B cell (primary cell): ENCODE data around the gene DPP9. TPM values are rescaled to one million over a fixed set of nuclear protein-coding genes. Genes with fewer than 3 reads are reported as not detected.

ENCODE experiments used
- ATAC-seq: fragments of 200-7000 bp; cut with Tn5 transposase; one replicate; pipeline ENCODE4 v1.10.0; 2021; ENCODE audit warnings: low read depth, mild to moderate bottlenecking, moderate number of reproducible peaks, moderate library complexity
- CTCF ChIA-PET: fragments of 350-600 bp; sonication (Branson Sonifier 250); formaldehyde crosslinking; loops from one replicate; lab custom pipeline; 2021; ENCODE audit warnings: antibody characterized with exemption, inconsistent platforms; lab: Charles Lee
- POLR2A ChIA-PET: fragments of 350-600 bp; sonication (Branson Sonifier 250); formaldehyde crosslinking; loops from one replicate; lab custom pipeline; 2021; ENCODE audit warnings: antibody characterized with exemption; lab: Charles Lee
- DNase-seq: peaks from one replicate; pipeline ENCODE4 v3.0.0; 2013
- H2AFZ ChIP-seq: 2 replicates; pipeline ENCODE4 v1.6.1; 2012; ENCODE audit warnings: mild to moderate bottlenecking, low read depth, low read length; ENCODE audit not compliant: insufficient read depth, poor library complexity, severe bottlenecking
- H3K27ac ChIP-seq, 2 donors: 1 replicate in 1 of 2; 2 replicates in 1 of 2; pipeline ENCODE4 v1.5.1; 2012 to 2013; ENCODE audit warnings: low read length in 2 of 2, mild to moderate bottlenecking in 2 of 2, moderate library complexity in 1 of 2
- H3K27me3 ChIP-seq, 4 experiments: fragments of 200-600 bp in 1 of 4; sonication (generic) in 1 of 4; replicated peaks in 1 of 4; 1 replicate in 2 of 4; 2 replicates in 2 of 4; pipeline versions ENCODE4 v1.6.1 to v1.7.0; 2013 to 2016; ENCODE audit warnings: low read length in 3 of 4, mild to moderate bottlenecking in 2 of 4, mixed read lengths in 1 of 4, moderate library complexity in 1 of 4; ENCODE audit not compliant: insufficient read depth in 4 of 4, control insufficient read depth in 3 of 4; ENCODE audit errors: control extremely low read depth in 1 of 4
- H3K36me3 ChIP-seq, 2 experiments: replicated peaks in 1 of 2; 1 replicate in 1 of 2; 2 replicates in 1 of 2; pipeline versions ENCODE4 v1.6.1 to v1.7.1; 2013; ENCODE audit warnings: low read length in 1 of 2; ENCODE audit not compliant: insufficient read depth in 2 of 2, control insufficient read depth in 1 of 2; ENCODE audit errors: control extremely low read depth in 1 of 2, extremely low read depth in 1 of 2
- H3K4me1 ChIP-seq, 2 donors: fragments of 200-600 bp in 1 of 2; sonication (generic) in 1 of 2; 1 replicate in 1 of 2; 2 replicates in 1 of 2; pipeline versions ENCODE4 v1.5.1 to v1.6.1; 2013 to 2017; ENCODE audit warnings: low read length in 2 of 2; ENCODE audit not compliant: control insufficient read depth in 2 of 2, insufficient read depth in 2 of 2
- H3K4me2 ChIP-seq: replicated peaks from 2 replicates; pipeline ENCODE3; 2012; ENCODE audit warnings: mild to moderate bottlenecking, low read depth, low read length; ENCODE audit not compliant: poor library complexity, severe bottlenecking
- H3K4me3 ChIP-seq, 5 experiments: fragments of 200-600 bp in 1 of 5; sonication (generic) in 1 of 5; 1 replicate in 3 of 5; 2 replicates in 2 of 5; pipeline versions ENCODE4 v1.5.1 to v1.7.0; 2011 to 2016; ENCODE audit warnings: low read length in 4 of 5, mild to moderate bottlenecking in 4 of 5, low read depth in 2 of 5, control low read depth in 1 of 5, moderate library complexity in 1 of 5; ENCODE audit not compliant: insufficient read depth in 1 of 5; ENCODE audit errors: control extremely low read depth in 1 of 5, extremely low read depth in 1 of 5
- H3K79me2 ChIP-seq: fragments of 200-600 bp; sonication (generic); one replicate; pipeline ENCODE4 v1.6.0; 2016; ENCODE audit warnings: low read length; ENCODE audit not compliant: control insufficient read depth, insufficient read depth
- H3K9ac ChIP-seq: fragments of 200-600 bp; sonication (generic); 2 replicates; pipeline ENCODE4 v1.6.1; 2017; ENCODE audit warnings: mild to moderate bottlenecking, low read length, moderate library complexity
- H3K9me3 ChIP-seq, 3 donors: one replicate each; pipeline versions ENCODE4 v1.6.1 to v1.7.1; 2013; ENCODE audit warnings: low read length in 2 of 3; ENCODE audit not compliant: control insufficient read depth in 2 of 3, insufficient read depth in 1 of 3; ENCODE audit errors: control extremely low read depth in 1 of 3
- H4K20me1 ChIP-seq: 2 replicates; pipeline ENCODE4 v1.6.0; 2012; ENCODE audit warnings: mild to moderate bottlenecking, low read length; ENCODE audit not compliant: insufficient read depth, control insufficient read depth, poor library complexity, severe bottlenecking
- H3K27ac Mint-ChIP-seq: one replicate; pipeline ENCODE4 v1.8.0; 2021; ENCODE audit warnings: mixed read lengths
- H3K27me3 Mint-ChIP-seq: one replicate; pipeline ENCODE4 v1.8.0; 2021; ENCODE audit warnings: mixed read lengths
- H3K4me1 Mint-ChIP-seq: one replicate; pipeline ENCODE4 v1.8.0; 2021; ENCODE audit warnings: mixed read lengths
- H3K4me3 Mint-ChIP-seq: one replicate; pipeline ENCODE4 v1.8.0; 2021; ENCODE audit warnings: mixed read lengths
- H3K9me3 Mint-ChIP-seq: one replicate; pipeline ENCODE4 v1.8.0; 2022; ENCODE audit warnings: mixed read lengths; ENCODE audit not compliant: insufficient read depth
- CTCF ChIP-seq: fragments of 200-600 bp; IDR thresholded peaks from one replicate; pipeline ENCODE4 v1.8.0; 2022; ENCODE audit warnings: antibody characterized with exemption, mild to moderate bottlenecking
- EZH2 ChIP-seq: IDR thresholded peaks from 2 replicates; pipeline ENCODE4 v1.6.1; 2012; ENCODE audit warnings: borderline replicate concordance, low read depth, mild to moderate bottlenecking, moderate library complexity, low read length; ENCODE audit not compliant: insufficient read depth, poor library complexity, severe bottlenecking
- WGBS: methylation state at CpG from one replicate; pipeline ENCODE4 v1.1.5; 2013; ENCODE audit warnings: missing lambda C conversion rate; ENCODE audit not compliant: insufficient coverage; 5-methylcytosine and 5-hydroxymethylcytosine counted together
- intact Hi-C: fragments of 100-400 bp; cut with micrococcal nuclease; formaldehyde crosslinking; loops from one replicate; pipeline ENCODE4 v1.10.0; 2022
- polyA plus RNA-seq: library from polyadenylated mRNA; depleted of rRNA; stranded (reverse); fragments of >200 nt; gene quantifications from 2 replicates; pipeline ENCODE4 v1.2.3, GENCODE V29; 2012
- total RNA-seq, 2 donors: library from RNA; stranded (reverse); fragments of 120-200 nt in 1 of 2; gene quantifications; 1 replicate in 1 of 2; 2 replicates in 1 of 2; pipeline versions ENCODE4 v1.2.3 to v1.2.4, GENCODE V29; 2013 to 2022

DPP9 gene
- total and polyA plus RNA-seq, 2 donors (not counting 1 experiment from before 2014, with no cell fraction given): 47.3 to 109 TPM

DNA sequence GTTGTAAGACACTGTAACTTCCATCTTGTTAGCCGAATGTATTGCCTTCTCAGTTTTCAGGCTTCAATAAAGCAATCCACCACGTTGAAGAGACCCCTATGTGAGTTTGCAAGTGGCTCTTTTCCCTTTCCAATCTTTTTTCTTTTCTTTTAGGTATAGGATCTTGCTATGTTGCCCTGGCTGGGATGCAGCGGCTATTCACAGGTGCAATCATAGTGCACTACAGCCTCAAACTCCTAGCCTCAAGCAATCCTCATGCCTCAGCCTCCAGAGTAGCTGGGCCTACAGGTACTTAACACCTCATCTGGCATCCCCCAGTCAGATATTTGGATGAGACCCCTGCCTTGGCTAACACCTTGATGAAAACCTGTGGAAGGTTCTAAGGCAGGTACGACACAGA is 34.4 kb upstream of the DPP9 start:
- Histone ChIP-seq H3K4me3 (no peak overlapping the region), H3K9ac (no peak overlapping the region), H3K4me2 (no peak overlapping the region), H3K9me3 (peaks cover 0 to 4% (median 0%) of the 10 kb centered on the region in 3 donors), H3K4me1 (peaks cover 12% of the 10 kb centered on the region in 2 donors), H4K20me1 (no peaks in the 10 kb centered on the region), H2AFZ (no peak overlapping the region), H3K27me3 (peaks cover 0 to 48% (median 18%) of the 10 kb centered on the region in 4 experiments), H3K27ac (no peak overlapping the region), H3K79me2 (no peaks in the 10 kb centered on the region), H3K36me3 (no peaks in the 10 kb centered on the region)
- peaks cover 8% of the 10 kb centered on the region for H3K4me1 Mint-ChIP-seq
- peaks cover 36% of the 10 kb centered on the region for H3K27me3 Mint-ChIP-seq
- 100% methylated on average over 2 of the region's 4 CpGs for WGBS
- ChIA-PET CTCF (no interaction called here), POLR2A (no interaction called here)
- H3K4me3 Mint-ChIP-seq: no peak overlapping the region
- DNase-seq (no peak), ATAC-seq (no peak)
- no peaks in the 10 kb centered on the region for H3K9me3 Mint-ChIP-seq
- TF ChIP-seq EZH2 (no peak), CTCF (no peak)
- no peak overlapping the region for H3K27ac Mint-ChIP-seq
- intact Hi-C loops: no loop called here

DNA sequence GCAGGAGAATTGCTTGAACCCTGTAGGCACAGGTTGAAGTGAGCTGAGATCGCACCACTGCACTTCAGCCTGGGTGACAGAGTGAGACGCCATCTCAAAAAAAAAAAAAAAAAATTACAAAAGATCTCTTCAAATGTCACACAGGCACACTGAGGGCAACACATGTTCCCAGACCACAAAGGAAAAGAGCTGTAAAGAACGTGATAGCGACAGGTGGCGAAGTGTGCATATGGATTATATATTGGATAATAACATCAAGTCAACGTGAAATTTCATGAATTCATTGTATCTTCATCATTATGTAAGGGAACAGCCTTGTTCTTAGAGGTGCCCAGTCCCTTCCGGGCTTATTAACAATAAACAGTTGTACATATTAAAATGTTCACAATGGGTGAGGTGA is 31.8 kb upstream of the DPP9 start:
- POLR2A ChIA-PET: no interaction called here
- no peaks in the 10 kb centered on the region for H4K20me1 ChIP-seq

More for the DNA sequence above, 31.8 kb upstream of the DPP9 start:
- CTCF ChIA-PET: no interaction called here
- Histone ChIP-seq H2AFZ (no peak overlapping the region), H3K9ac (no peak overlapping the region), H3K27me3 (peaks cover 0 to 25% (median 4%) of the 10 kb centered on the region in 4 experiments), H3K79me2 (no peaks in the 10 kb centered on the region), H3K27ac (no peak overlapping the region), H3K4me2 (no peak overlapping the region), H3K9me3 (no peaks in the 10 kb centered on the region), H3K4me1 (peaks cover 12% of the 10 kb centered on the region in 2 donors), H3K4me3 (no peak overlapping the region), H3K36me3 (no peaks in the 10 kb centered on the region)
- Mint-ChIP-seq H3K9me3 (no peaks in the 10 kb centered on the region), H3K27ac (no peak overlapping the region), H3K4me1 (peaks cover 8% of the 10 kb centered on the region), H3K27me3 (peaks cover 31% of the 10 kb centered on the region), H3K4me3 (no peak overlapping the region)
- ATAC-seq (no peak), DNase-seq (no peak)
- intact Hi-C loops: no loop called here
- no CpG with 5 or more reads among the region's 7 CpGs for WGBS
- no peak for TF ChIP-seq CTCF
- TF ChIP-seq EZH2: no peak
